NCI-H82 treated with DMSO at 0.1 percent for 48 hours (cell line): ENCODE results near the gene SLC15A5.

Experiments used
- DNase-seq: peaks from one replicate; lab custom pipeline; 2025; ENCODE audit not compliant: unreplicated experiment; lab: John Stamatoyannopoulos, UW

Gene SLC15A5

DNA sequence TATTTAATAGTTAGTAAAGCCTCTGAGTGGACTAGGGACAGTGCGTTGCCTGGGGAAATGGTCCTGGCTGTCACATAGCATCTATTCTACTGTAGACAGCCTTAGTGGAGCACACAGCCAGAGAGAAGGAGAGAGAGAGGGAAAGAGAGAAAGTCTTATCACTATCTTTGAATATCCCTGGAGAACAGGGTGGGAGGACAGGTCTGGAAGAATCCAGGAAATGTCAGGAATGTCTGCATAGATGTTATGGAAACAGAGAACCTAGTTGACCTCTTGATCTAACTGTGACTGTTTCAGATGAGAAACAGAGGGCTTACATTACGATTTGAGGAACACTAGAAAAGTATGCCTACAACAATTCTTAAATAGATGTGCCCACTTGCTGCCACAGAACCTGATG is 92.8 kb downstream of the SLC15A5 start:
- DNase-seq: no peak

DNA sequence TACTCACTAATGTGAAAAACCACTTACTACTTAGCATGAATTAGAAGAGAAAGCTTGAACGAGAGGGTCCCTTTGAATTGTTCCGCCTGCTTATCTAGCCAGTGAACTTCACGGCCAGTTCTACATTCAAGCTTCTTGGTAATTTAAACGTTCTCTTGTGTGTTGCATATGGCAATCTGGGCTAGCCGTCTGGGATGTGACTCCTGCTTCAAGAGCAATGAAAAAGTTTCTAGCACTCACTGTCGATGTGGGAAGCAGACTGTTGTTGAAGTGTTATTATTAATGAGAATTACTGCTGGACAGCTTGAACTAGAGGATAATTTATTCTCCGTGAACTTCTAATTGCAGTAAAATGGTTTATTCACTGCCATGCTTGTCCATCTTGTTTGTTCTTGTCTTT is 93.9 kb downstream of the SLC15A5 start:
- no peak for DNase-seq

DNA sequence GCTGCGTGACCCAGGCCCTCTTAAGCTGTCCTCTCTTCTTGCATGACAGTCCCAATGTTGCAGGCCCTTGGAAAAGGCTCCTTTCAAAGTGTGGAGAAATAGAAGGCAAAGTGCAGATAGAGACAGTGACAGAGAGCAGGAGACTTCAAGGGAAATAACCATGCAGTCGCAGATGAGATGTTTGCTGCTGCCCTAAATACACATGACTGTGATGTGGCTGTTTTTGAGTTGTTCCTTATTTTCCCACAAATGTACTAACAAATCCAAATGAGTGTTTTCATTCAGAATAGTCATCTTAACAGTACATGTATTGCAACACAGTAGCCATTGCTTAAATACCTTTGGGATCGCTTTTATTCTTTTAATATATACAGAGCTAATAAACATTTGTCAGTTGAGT is 101.6 kb downstream of the SLC15A5 start:
- DNase-seq: no peak

DNA sequence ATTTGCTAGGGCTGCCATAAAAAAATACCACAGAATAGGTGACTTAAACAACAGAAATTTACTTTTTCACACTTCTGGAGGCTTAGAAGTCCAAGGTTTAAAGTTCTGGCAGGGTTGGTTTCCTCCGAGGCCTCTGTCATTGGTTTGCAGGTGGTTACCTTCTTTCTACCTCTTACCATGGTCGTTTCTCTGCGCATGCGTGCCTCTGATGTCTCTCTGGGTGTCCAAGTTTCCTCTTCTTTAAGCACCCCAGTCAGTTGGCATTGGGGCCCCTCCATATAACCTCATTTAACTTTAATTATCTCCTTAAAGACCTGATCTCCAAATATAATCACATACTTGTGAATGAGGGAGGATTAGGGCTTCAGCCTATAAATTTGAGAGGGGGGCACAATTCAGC is 103.2 kb downstream of the SLC15A5 start:
- no peak for DNase-seq

DNA sequence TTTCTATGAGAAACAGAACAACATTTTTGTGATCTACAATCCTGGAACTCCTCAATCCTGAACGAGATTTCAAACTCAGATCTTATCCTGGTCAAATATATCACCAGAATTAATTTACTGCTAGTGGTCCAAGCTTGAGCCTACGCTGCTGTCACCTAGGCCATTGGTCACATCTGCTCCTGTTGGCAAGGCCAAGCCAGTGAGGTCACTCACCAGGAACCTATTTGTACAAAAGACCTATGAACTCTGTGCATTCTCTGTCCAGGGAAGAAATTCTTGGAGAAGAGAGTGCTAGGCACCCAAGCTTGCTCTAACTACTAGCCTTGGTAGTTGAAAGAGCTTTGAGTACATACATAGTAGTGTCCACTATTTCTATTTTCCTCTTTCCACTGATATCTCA is 106.1 kb downstream of the SLC15A5 start:
- no peak for DNase-seq

DNA sequence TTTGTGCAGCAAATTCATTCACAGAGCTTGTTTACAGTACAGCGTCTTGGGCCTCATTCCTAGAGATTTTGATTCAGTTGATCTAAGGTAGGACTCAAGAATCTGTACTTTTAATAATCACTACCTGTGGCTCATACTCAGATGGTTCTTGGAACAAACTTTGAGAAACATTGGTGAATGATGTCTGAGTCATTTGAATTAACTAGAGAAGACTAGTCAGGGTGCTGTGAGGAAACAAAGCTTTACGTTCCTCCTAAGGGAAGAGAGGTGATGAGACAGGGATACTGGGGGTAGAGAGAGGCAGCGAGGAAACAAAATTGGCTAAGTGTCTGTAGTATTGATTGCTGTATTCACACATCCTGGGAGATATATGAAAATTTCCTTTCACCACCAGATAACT is 109.4 kb downstream of the SLC15A5 start:
- no peak for DNase-seq

DNA sequence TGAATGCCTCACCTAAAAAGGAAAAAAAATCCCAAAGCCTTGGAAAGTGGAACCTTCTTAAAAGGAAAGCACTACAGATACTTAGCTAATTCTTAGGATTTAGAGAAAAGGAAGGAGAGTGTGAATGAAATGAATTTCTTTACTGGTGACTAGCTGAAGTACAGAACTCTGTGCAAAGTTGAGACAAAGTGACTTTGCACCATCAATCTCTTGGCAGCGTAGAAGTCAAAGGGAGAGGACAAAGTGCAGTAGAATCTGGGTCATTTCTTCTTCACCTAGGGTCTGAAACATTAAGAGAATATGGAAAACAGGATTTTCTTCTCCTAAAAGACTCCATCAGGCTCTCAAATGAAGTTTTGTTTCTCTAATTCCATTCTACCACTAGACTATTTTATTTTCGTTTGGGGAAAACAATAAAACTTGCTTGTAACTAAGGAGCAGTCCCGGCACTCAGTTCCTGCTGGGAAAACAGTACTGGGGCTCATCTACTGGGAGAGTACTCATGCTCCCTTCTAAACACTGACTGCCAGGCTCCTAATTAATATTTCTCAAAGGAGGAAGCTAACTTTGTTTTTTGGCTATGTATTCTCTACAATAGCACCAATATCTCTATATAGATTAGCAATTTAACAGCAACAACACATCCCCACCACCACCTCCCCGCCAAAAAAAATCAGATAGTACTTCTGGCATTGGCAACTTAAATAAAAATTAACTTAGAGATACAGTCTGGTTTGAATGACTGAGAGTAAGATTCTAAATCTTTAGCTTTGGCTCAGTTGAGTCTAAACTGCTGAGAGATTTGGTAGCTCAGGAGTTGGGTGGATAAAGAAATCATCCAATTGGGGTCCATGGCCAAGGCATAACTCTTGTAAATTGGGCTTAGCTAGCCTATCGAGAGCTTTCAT is 110.7 kb downstream of the SLC15A5 start:
- no peak for DNase-seq

DNA sequence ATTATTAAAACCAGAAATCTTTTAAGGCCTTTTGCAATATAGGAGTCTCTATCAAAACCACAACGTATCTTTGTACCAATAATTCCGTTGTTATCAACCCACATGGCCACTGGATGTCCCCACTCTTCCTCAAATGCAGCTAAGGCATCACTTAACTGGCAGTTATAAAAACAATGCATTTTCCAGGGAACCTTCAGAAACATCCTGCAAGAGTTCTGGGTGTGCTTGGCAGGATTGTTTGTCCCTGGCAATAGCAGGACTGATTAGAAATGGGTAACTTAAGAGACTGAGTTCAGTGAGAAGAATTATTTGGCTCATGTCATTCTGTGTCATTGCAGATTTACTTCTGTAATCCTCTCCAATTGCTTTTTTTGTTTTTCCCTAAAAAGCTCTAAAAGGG is 112.0 kb downstream of the SLC15A5 start:
- peak; percentile 30 for DNase-seq

DNA sequence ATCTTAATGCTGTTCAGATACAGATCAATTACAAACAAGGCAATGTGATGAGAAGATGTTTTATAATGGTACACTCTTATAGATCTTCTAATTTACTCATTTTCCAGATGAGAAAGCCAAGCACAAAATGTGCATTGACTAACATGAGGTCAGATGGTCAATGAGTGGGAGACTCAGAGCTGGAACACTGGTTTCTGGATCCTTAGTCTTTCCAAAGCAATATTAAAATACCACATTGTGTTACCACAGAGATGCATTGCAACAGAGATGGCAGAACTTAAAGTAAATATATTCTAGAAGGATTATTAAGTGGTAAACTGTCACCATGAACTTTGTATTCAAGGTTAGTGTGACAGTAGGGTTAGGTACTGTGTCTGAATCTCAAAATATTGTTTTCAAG is 113.6 kb downstream of the SLC15A5 start:
- DNase-seq: no peak

DNA sequence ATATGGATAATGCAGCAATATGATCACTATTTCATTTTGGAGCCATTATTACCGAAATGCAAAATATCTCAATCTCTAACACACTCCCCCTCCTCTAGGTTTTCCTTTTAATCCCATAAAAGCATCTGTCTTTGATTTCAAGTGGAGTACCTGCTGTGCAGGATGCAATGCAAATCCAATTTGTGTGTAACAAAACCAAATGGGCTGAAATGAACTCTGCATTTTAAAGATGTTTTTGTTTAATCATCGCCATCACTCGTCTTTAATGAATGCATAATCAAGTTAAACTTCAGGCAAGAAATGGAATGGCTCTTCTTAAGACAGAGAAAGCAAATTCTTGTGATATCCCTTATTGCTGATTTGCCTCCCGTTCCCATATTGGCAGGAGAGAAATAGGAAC is 114.3 kb downstream of the SLC15A5 start:
- peak; percentile 88 for DNase-seq

DNA sequence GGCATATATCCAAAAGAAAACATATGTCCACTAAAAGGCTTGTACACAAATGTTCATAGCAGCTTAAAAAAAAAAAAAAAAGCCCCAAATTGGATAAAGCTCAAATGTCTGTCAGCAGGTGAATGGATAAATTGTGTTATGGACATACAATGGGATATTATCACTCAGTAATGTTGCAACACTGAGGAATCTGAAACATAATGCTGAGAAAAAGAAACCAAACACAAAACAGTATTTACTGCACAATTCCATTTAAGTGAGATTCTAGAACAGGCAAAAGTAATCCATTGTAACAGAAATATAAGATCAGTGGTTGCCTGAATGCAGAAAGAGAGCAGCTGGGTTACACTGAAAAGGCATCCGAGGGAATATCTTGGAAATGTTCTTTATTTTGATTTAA is 117.9 kb downstream of the SLC15A5 start:
- peak; percentile 63 for DNase-seq

DNA sequence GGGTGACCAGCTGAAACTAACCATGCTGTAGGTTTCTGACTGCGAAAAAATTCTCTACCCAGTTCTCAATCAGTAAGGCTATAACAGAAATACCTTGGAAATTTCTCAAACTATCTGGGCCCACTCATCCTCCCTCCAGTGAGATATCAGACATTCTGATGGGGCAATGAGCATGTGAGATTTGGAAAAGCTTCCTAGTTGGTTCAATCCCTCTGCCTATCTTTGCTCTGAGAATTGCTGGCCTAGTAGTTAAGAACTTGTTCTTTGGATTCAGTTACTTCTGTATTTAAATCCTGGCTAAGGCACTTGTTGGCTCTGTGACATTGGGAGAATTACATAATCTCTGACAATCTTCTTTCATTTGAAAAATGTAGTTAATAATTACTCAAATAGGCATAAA is 119.4 kb downstream of the SLC15A5 start:
- DNase-seq: no peak

DNA sequence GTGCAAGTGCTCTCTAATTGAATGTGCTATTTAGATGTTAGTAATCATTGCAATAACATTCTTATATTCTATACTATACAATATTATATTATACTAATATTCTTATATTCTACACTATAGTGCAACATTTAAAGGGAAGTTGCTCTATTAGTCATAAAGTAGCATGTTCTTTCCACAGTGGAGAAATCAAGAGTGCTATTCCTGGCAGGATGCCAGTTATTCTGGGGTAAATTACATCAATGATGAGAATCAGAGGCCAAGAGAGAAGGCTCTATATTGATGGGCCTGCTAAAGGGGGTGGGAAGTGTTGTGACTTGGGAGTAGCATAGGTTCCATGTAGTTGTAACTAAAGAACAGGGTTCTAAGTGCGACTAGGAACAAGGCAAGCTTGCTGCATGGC is 121.5 kb downstream of the SLC15A5 start:
- no peak for DNase-seq

DNA sequence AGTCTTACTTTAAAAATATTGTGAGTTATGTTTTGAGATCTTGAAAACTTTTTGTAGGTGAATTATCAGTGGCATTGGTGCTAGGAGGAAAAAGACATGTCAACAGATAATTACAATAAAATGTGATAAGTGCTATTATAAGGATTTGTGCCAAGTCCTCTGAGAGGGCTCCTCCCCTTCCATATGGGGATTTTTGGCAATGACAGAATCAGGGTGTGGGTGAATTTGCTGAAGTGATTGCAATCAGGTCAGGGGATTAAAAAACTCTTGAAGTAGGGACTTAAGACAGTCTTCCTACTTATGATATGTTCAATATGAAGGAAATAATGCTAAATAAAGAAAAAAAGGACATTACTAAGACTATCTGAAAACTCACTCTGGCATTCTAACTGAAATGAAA is 122.5 kb downstream of the SLC15A5 start:
- DNase-seq: peak; percentile 68

DNA sequence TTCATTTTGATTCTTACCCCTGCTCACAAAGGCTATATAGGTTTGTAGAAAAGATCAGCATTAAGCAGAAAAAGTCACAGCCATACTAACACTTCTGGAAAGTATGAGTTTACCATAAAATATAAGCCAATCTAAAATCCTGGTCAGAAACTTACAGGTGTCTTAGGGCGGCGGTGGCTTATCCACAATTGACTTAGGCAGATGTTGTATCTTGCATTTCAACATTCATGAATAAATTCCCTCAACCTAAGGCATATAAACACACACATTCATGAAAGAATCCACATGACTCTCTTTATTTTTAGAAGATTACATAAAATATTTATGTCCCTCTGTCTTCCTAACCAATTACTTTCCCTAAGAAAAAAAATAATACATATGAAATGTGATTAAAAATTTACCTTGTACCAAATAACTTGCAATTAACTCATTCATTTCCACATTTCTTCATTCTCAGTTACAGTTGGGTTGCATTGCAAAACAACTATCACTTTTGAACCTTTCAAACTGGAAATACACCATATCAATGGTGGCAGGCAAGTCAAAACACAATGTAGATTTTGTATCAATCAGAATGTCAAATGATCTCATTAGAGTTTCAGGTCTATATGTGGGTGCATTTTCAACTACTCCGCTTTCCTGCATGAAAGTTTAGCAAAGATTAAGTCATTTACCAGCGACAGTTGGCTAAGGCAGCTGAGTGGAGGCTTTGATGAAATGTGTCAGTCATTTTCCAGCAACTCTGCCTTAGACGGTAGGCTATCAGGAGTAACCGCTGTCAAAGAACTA is 124.4 kb downstream of the SLC15A5 start:
- DNase-seq: peak; percentile 33

DNA sequence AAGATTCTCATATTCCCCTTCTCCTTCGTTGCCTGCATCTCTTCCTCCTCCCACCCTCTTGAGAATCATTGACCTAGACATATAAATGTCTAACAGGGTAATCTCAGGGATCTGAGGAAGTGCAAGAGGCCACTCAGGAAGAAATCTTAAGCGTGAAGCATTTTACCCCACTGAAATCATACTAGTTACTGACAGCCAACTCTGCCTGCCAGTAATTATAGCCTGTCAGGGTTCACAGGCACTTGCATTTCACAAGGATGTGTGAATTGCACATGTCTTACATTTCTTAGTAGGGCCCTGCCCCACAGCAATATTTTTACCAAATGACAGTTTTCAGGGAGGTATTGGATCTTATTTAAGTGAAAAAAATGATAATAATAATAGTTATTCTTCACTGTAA is 127.2 kb downstream of the SLC15A5 start:
- DNase-seq: no peak

DNA sequence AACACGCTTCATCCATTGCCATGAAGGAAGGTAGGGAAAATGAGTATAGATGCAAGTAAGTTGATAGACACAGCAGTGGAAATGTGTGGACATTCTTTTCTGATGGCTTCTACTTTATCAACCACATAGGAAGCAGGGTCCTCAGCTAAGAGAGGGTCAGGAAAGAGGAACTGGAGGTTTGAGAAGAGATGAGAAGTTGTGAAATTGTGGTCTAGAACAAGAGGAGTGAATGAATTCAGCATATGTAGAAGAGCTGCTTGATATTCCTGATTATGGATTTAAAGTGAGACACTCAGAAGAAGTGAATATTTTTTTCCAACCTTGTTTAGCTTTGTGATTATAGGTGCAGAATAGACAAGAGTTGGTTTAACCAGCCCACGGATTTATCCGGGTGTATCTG is 128.5 kb downstream of the SLC15A5 start:
- no peak for DNase-seq
